ENCODE measurements around the gene NDUFA3. TPM values are rescaled to one million over a fixed set of nuclear protein-coding genes. Genes with fewer than 3 reads are reported as not detected.
A peak's percentile ranks its signal among the peaks of the same experiment; 100 is the strongest.

NDUFA3 gene
- total and polyA plus RNA-seq, 11 donors = 32.2 to 1,519 (median 299) TPM

DNA sequence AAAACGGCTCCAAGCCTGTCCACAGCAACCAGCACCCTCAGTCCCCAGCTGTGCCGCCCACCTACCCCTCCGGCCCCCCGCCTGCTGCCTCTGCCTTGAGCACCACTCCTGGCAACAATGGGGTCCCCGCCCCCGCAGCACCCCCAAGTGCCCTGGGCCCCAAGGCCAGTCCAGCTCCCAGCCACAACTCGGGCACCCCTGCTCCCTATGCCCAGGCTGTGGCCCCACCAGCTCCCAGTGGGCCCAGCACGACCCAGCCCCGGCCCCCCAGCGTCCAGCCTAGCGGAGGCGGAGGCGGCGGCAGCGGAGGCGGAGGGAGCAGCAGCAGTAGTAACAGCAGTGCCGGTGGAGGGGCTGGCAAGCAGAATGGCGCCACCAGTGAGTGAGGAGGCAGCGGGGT lies 45.5 kb downstream of the NDUFA3 start:
- peaks cover 0 to 19% (median 0%) of the 10 kb centered on the region in 12 donors for H3K4me1 ChIP-seq
- TF ChIP-seq, protein P1, sequence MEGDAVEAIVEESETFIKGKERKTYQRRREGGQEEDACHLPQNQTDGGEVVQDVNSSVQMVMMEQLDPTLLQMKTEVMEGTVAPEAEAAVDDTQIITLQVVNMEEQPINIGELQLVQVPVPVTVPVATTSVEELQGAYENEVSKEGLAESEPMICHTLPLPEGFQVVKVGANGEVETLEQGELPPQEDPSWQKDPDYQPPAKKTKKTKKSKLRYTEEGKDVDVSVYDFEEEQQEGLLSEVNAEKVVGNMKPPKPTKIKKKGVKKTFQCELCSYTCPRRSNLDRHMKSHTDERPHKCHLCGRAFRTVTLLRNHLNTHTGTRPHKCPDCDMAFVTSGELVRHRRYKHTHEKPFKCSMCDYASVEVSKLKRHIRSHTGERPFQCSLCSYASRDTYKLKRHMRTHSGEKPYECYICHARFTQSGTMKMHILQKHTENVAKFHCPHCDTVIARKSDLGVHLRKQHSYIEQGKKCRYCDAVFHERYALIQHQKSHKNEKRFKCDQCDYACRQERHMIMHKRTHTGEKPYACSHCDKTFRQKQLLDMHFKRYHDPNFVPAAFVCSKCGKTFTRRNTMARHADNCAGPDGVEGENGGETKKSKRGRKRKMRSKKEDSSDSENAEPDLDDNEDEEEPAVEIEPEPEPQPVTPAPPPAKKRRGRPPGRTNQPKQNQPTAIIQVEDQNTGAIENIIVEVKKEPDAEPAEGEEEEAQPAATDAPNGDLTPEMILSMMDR (IDR thresholded peaks at IDR 0.05) = no peak
- TF ChIP-seq POLR2A (IDR thresholded peaks at IDR 0.05) = no peak
- H3K27ac ChIP-seq = peak overlapping the region in 8 of 12 donors; percentile 12 to 42 (median 34)
- peaks cover 7 to 100% (median 100%) of the 10 kb centered on the region in 9 donors for H3K36me3 ChIP-seq
- no peaks in the 10 kb centered on the region for H3K27me3 ChIP-seq
- peak in 2 of 4 donors; percentile 4 to 28 for ATAC-seq
- intact Hi-C loops (cut with DNase I) = no loop called here
- WGBS, 4 donors = 61 to 82% (median 78%) methylated on average over 9 to 19 of the region's 19 CpGs
- DNase-seq = no peak
- no peak overlapping the region for H3K4me3 ChIP-seq
- H3K9me3 ChIP-seq = no peaks in the 10 kb centered on the region

- Histone ChIP-seq H3K4me1 (peaks cover 0 to 19% (median 1%) of the 10 kb centered on the region in 12 donors), H3K36me3 (peaks cover 7 to 100% (median 100%) of the 10 kb centered on the region in 9 donors), H3K4me3 (no peak overlapping the region), H3K27me3 (no peaks in the 10 kb centered on the region), H3K27ac (no peak overlapping the region), H3K9me3 (no peaks in the 10 kb centered on the region)
- no peak for DNase-seq
- intact Hi-C loops (cut with DNase I) = no loop called here
- TF ChIP-seq POLR2A (IDR thresholded peaks at IDR 0.05) = no peak
- TF ChIP-seq, protein P1 (IDR thresholded peaks at IDR 0.05) = no peak
- ATAC-seq = no peak
- WGBS, 4 donors = 79 to 83% (median 82%) methylated on average over 12 of the region's 12 CpGs
Measured at GRCh38 chr19:54149021-54149812, 46.6 kb downstream of the NDUFA3 start.

DNA sequence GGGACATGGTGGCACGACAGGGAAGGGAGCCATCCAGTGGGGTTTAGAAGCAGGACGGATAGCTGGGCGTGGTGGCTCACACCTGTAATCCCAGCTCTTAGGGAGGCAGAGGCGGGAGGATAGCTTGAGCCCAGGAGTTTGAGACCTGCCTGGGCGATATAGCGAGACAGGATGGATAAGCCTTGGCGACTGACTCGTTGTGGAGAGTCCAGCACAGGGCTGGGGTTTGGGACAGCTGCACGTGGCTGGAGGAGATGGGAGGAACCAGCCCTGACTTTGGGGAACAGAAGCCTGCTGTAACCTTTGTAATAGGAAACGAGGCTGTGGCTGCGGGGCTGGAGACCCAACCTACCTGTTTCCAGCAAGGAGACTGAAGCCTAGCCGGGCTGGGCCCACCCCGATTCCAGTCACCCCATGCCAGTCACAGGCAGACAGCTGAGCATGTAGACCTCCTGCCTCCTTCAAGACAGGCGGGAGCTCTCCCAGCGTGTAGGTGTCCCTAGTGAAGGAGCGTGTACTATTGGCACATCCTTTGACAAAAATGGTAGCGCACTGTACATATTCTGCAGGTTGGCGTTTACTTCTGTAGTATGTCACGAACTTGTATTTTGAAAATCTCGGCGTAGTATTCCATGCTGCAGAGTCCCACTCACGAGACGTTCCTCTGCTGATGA lies 48.8 kb downstream of the NDUFA3 start:
- Histone ChIP-seq H3K4me3 (no peak overlapping the region), H3K9me3 (no peaks in the 10 kb centered on the region), H3K27ac (no peak overlapping the region), H3K4me1 (peaks cover 0 to 18% (median 6%) of the 10 kb centered on the region in 12 donors), H3K27me3 (no peaks in the 10 kb centered on the region), H3K36me3 (peaks cover 1 to 100% (median 100%) of the 10 kb centered on the region in 9 donors)
- intact Hi-C loops (cut with DNase I) = no loop called here
- TF ChIP-seq, protein P1 (IDR thresholded peaks at IDR 0.05) = no peak
- no peak for TF ChIP-seq POLR2A (IDR thresholded peaks at IDR 0.05)
- WGBS, 4 donors = 82 to 89% (median 87%) methylated on average over 23 of the region's 23 CpGs
- DNase-seq = no peak
- ATAC-seq = no peak

- Histone ChIP-seq H3K27ac (no peak overlapping the region), H3K4me1 (peaks cover 0 to 11% (median 3%) of the 10 kb centered on the region in 12 donors), H3K36me3 (peaks cover 0 to 100% (median 100%) of the 10 kb centered on the region in 9 donors), H3K4me3 (no peak overlapping the region), H3K9me3 (no peaks in the 10 kb centered on the region), H3K27me3 (no peaks in the 10 kb centered on the region)
- DNase-seq (no peak), ATAC-seq (no peak)
- intact Hi-C loops (cut with DNase I) = no loop called here
- TF ChIP-seq POLR2A (IDR thresholded peaks at IDR 0.05) = no peak
- TF ChIP-seq, protein P1 (IDR thresholded peaks at IDR 0.05) = no peak
- WGBS, 4 donors = 76 to 93% (median 89%) methylated on average over 7 to 12 of the region's 12 CpGs
Measured at GRCh38 chr19:54152267-54152666, 49.6 kb downstream of the NDUFA3 start.

Data from heart left ventricle (tissue), 16 donors.